H1 (cell line): ENCODE measurements around the gene GLRX5. TPM values are rescaled to one million over a fixed set of nuclear protein-coding genes. Genes with fewer than 3 reads are reported as not detected.
A peak's percentile ranks its signal among the peaks of the same experiment; 100 is the strongest.

Source experiments
- CTCF ChIA-PET: fragments of 300-600 bp; sonication (Branson Sonifier 250); formaldehyde crosslinking; loops from one replicate; lab custom pipeline; 2021; ENCODE audit not compliant: partially characterized antibody; lab: Charles Lee
- POLR2A ChIA-PET: fragments of 300-600 bp; sonication (Branson Sonifier 250); formaldehyde crosslinking; loops from one replicate; lab custom pipeline; 2021; ENCODE audit warnings: inconsistent platforms; ENCODE audit not compliant: partially characterized antibody; lab: Charles Lee
- DNase-seq, 2 experiments: peaks; one replicate each; pipeline versions ENCODE4 v3.0.0 to v3.0.0-alpha.2; 2010 to 2022; ENCODE audit warnings: low spot score in 2 of 2, low read depth in 1 of 2, mixed read lengths in 1 of 2
- FAIRE-seq: peaks from 2 replicates; lab custom pipeline; 2011; peaks lifted over from hg19 to GRCh38; lab: Jason Lieb, UNC
- H2AFZ ChIP-seq: 2 replicates; pipeline ENCODE4 v1.8.1; 2012; ENCODE audit warnings: low read length, inconsistent platforms
- H2AK5ac ChIP-seq: 2 replicates; pipeline ENCODE4 v1.6.1; 2013; ENCODE audit warnings: low read depth, low read length
- H2BK120ac ChIP-seq: replicated peaks from 2 replicates; pipeline ENCODE3; 2013; ENCODE audit warnings: low read depth, low read length, inconsistent platforms
- H2BK12ac ChIP-seq: 2 replicates; pipeline ENCODE4 v1.6.1; 2013; ENCODE audit warnings: low read depth, low read length
- H2BK15ac ChIP-seq: 2 replicates; pipeline ENCODE4 v1.6.1; 2013; ENCODE audit warnings: low read length
- H2BK20ac ChIP-seq: 2 replicates; pipeline ENCODE4 v1.6.1; 2013; ENCODE audit warnings: low read length
- H2BK5ac ChIP-seq: 2 replicates; pipeline ENCODE4 v1.6.1; 2013; ENCODE audit warnings: low read depth, low read length
- H3K14ac ChIP-seq: 2 replicates; pipeline ENCODE4 v1.6.1; 2013; ENCODE audit warnings: inconsistent platforms; ENCODE audit not compliant: insufficient read length
- H3K18ac ChIP-seq: 2 replicates; pipeline ENCODE4 v1.6.1; 2013; ENCODE audit warnings: low read length; ENCODE audit errors: extremely low read depth
- H3K23ac ChIP-seq: 2 replicates; pipeline ENCODE4 v1.6.1; 2013; ENCODE audit warnings: inconsistent platforms; ENCODE audit not compliant: insufficient read length
- H3K23me2 ChIP-seq: 2 replicates; pipeline ENCODE4 v1.6.1; 2013; ENCODE audit warnings: low read depth, low read length
- H3K27ac ChIP-seq: 2 replicates; pipeline ENCODE4 v1.6.1; 2011; ENCODE audit warnings: low read depth, low read length, inconsistent platforms
- H3K27me3 ChIP-seq, 4 experiments: replicated peaks in 1 of 4; 1 replicate in 1 of 4; 2 replicates in 3 of 4; pipeline versions ENCODE4 v1.6.1 to v1.8.1; 2011 to 2013; ENCODE audit warnings: low read length in 3 of 4, mild to moderate bottlenecking in 3 of 4, inconsistent platforms in 2 of 4, mixed read lengths in 2 of 4, moderate library complexity in 1 of 4; ENCODE audit not compliant: control insufficient read depth in 3 of 4, insufficient read depth in 3 of 4; ENCODE audit errors: extremely low read depth in 1 of 4
- H3K36me3 ChIP-seq, 4 experiments: 2 replicates each; pipeline versions ENCODE4 v1.6.1 to v1.8.1; 2011 to 2013; ENCODE audit warnings: mild to moderate bottlenecking in 4 of 4, low read length in 3 of 4, moderate library complexity in 2 of 4, control low read depth in 1 of 4, inconsistent platforms in 1 of 4; ENCODE audit not compliant: insufficient read depth in 4 of 4, control insufficient read depth in 2 of 4
- H3K4ac ChIP-seq: replicated peaks from 2 replicates; pipeline ENCODE3; 2013; ENCODE audit warnings: low read length, low read depth, mixed read lengths, inconsistent platforms; ENCODE audit not compliant: insufficient read length
- H3K4me1 ChIP-seq, 4 experiments: replicated peaks in 1 of 4; 1 replicate in 1 of 4; 2 replicates in 3 of 4; pipeline versions ENCODE4 v1.6.1 to v1.8.1; 2011 to 2013; ENCODE audit warnings: low read length in 3 of 4, inconsistent platforms in 2 of 4, mixed read lengths in 1 of 4; ENCODE audit not compliant: insufficient read depth in 4 of 4, control insufficient read depth in 3 of 4
- H3K4me2 ChIP-seq, 2 experiments: 2 replicates each; pipeline versions ENCODE4 v1.6.1 to v1.8.1; 2011 to 2013; ENCODE audit warnings: low read depth in 2 of 2, low read length in 2 of 2, control low read depth in 1 of 2, inconsistent platforms in 1 of 2, mild to moderate bottlenecking in 1 of 2; ENCODE audit not compliant: insufficient read depth in 1 of 2
- H3K4me3 ChIP-seq, 4 experiments: fragments of 200-600, 300-600 bp in 1 of 4; sonication (generic), shearing (Covaris generic), sonication (Bioruptor Twin) in 1 of 4; 2 replicates each; pipeline versions ENCODE4 v1.5.1 to v1.8.1; 2011 to 2016; ENCODE audit warnings: low read length in 4 of 4, low read depth in 3 of 4, control low read depth in 2 of 4, inconsistent platforms in 2 of 4, mild to moderate bottlenecking in 2 of 4, mixed read lengths in 1 of 4, moderate library complexity in 1 of 4; ENCODE audit not compliant: insufficient read depth in 2 of 4; ENCODE audit errors: extremely low read depth in 1 of 4
- H3K56ac ChIP-seq: replicated peaks from 2 replicates; pipeline ENCODE3; 2013; ENCODE audit warnings: low read depth, mild to moderate bottlenecking, mixed read lengths, low read length, inconsistent platforms; ENCODE audit not compliant: insufficient read length
- H3K79me1 ChIP-seq: 2 replicates; pipeline ENCODE4 v1.6.1; 2013; ENCODE audit warnings: low read depth, low read length, control low read depth
- H3K79me2 ChIP-seq, 2 experiments: 2 replicates each; pipeline versions ENCODE4 v1.6.1 to v1.8.1; 2012 to 2013; ENCODE audit warnings: low read length in 2 of 2, mild to moderate bottlenecking in 2 of 2, inconsistent platforms in 1 of 2; ENCODE audit not compliant: insufficient read depth in 2 of 2, control insufficient read depth in 1 of 2
- H3K9ac ChIP-seq, 4 experiments: replicated peaks in 1 of 4; 1 replicate in 1 of 4; 2 replicates in 3 of 4; pipeline versions ENCODE4 v1.6.1 to v1.8.1; 2011 to 2013; ENCODE audit warnings: low read depth in 3 of 4, low read length in 3 of 4, control low read depth in 2 of 4, mild to moderate bottlenecking in 2 of 4, moderate library complexity in 2 of 4, inconsistent platforms in 1 of 4; ENCODE audit errors: extremely low read depth in 1 of 4
- H3K9me3 ChIP-seq, 2 experiments: 2 replicates each; pipeline versions ENCODE4 v1.6.1 to v1.8.1; 2012 to 2013; ENCODE audit warnings: mild to moderate bottlenecking in 2 of 2, moderate library complexity in 2 of 2, control low read depth in 1 of 2, inconsistent platforms in 1 of 2, low read depth in 1 of 2, low read length in 1 of 2, mixed read lengths in 1 of 2; ENCODE audit not compliant: insufficient read depth in 2 of 2
- H4K20me1 ChIP-seq, 2 experiments: replicated peaks in 1 of 2; 2 replicates each; pipeline versions ENCODE3 to v1.8.1; 2011 to 2013; ENCODE audit warnings: inconsistent platforms in 2 of 2, low read length in 2 of 2, mild to moderate bottlenecking in 1 of 2; ENCODE audit not compliant: insufficient read depth in 2 of 2, control insufficient read depth in 1 of 2
- H4K5ac ChIP-seq: 2 replicates; pipeline ENCODE4 v1.6.1; 2013; ENCODE audit warnings: low read length, low read depth, mixed read lengths, inconsistent platforms; ENCODE audit not compliant: insufficient read length
- H4K8ac ChIP-seq: 2 replicates; pipeline ENCODE4 v1.8.0; 2013; ENCODE audit warnings: mild to moderate bottlenecking, moderate library complexity, low read length, inconsistent platforms; ENCODE audit not compliant: insufficient read depth; ENCODE audit errors: extremely low read depth
- H4K91ac ChIP-seq: replicated peaks from 2 replicates; pipeline ENCODE3; 2013; ENCODE audit warnings: low read length, mixed read lengths, inconsistent platforms; ENCODE audit not compliant: insufficient read length
- CTCF ChIP-seq, 3 experiments: IDR thresholded peaks; 1 replicate in 2 of 3; 2 replicates in 1 of 3; pipeline versions ENCODE4 v1.5.1 to v1.6.1; 2011; ENCODE audit warnings: low read length in 3 of 3, mild to moderate bottlenecking in 3 of 3, inconsistent platforms in 2 of 3, low read depth in 1 of 3, moderate library complexity in 1 of 3; ENCODE audit not compliant: insufficient read depth in 1 of 3; ENCODE audit errors: control extremely low read depth in 1 of 3
- RAD21 ChIP-seq, 2 experiments: IDR thresholded peaks in 1 of 2; conservative IDR thresholded peaks in 1 of 2; 2 replicates each; pipeline ENCODE4 v1.6.1; 2011; ENCODE audit warnings: low read depth in 2 of 2, low read length in 2 of 2, improper control_type of control experiment in 1 of 2, inconsistent platforms in 1 of 2, mild to moderate bottlenecking in 1 of 2, moderate library complexity in 1 of 2
- WGBS, 2 experiments: shearing (Covaris generic) in 1 of 2; methylation state at CpG; one replicate each; pipeline versions ENCODE4 v1.1.6 to v1.1.7; 2013 to 2015; ENCODE audit warnings: low lambda C conversion rate in 2 of 2, mixed read lengths in 2 of 2, inconsistent platforms in 1 of 2, low coverage in 1 of 2, missing lambda C conversion rate in 1 of 2; ENCODE audit not compliant: insufficient replicate concordance in 2 of 2, insufficient coverage in 1 of 2, insufficient read length in 1 of 2; ENCODE audit errors: extremely low coverage in 1 of 2, missing lambda C conversion rate in 1 of 2; 5-methylcytosine and 5-hydroxymethylcytosine counted together
- polyA plus RNA-seq, 7 experiments: library from polyadenylated mRNA; depleted of rRNA in 3 of 7; stranded (reverse) in 5 of 7; unstranded in 2 of 7; fragments of >200 nt in 5 of 7; fragments of 200-250 nt in 2 of 7; gene quantifications; 1 replicate in 5 of 7; 2 replicates in 1 of 7; 4 replicates in 1 of 7; pipeline versions ENCODE4 v1.2.1 to v1.2.3, GENCODE V29; 2011 to 2013; ENCODE audit warnings: missing spikeins in 2 of 7, mixed read lengths in 2 of 7
- total RNA-seq: library from RNA; stranded (reverse); fragmentation: NEBNext Ultra II Directional; extraction: Animal tissue kit (Norgen Biotek cat#: 25700); gene quantifications from 2 replicates; pipeline ENCODE4 v1.2.1, GENCODE V29; 2021
- TF ChIP-seq, protein P1 (sequence below): IDR thresholded peaks from 2 replicates; pipeline ENCODE4 v1.6.1; 2011; ENCODE audit warnings: low read depth, mild to moderate bottlenecking, low read length; ENCODE audit not compliant: insufficient read depth

The GLRX5 gene
- total and polyA plus RNA-seq, 2 of the 8 experiments (the other 6 are each of a cell fraction or from before 2014, with no cell fraction given) = 70.1 to 88.8 TPM

DNA sequence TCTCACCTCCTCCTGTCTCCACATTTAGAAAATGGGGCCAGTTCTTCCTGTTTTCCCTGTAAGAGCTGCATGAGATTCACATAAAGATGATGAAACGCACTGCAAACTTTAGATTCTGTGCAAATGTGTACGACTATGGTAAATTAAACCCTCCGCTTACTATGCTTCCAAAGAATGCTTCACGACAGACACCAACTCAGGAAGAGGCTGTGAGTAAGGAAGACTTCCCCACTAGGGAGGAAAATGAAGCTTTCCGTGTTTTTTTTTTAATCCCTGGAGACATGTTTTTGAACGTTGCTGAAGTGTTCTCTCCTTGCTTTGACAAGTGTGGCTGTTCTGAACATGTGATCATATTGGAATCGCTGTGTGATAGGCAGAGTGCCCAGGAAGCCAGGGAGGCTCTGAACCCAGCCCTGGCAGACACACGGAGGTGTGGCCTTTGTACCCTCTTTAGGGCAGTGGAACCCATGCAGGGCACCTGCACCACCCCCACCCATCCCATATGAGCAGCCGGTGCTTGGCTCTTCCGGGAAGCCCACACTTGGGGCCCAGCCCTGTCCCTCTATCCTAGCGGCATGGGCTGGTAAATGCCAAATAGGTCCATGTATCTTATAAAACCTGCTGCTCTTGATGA lies 10.9 kb upstream of the GLRX5 start:
- no peaks in the 10 kb centered on the region for H3K23me2 ChIP-seq
- H4K5ac ChIP-seq = no peak overlapping the region
- no peak overlapping the region for H3K4ac ChIP-seq
- no peak overlapping the region for H2BK20ac ChIP-seq
- no peaks in the 10 kb centered on the region for H3K9me3 ChIP-seq
- no peak overlapping the region for H2BK5ac ChIP-seq
- no peak overlapping the region for H2AFZ ChIP-seq
- peaks cover 0 to 2% of the 10 kb centered on the region in 2 experiments; a peak in 2 of 4 replicates for H3K79me2 ChIP-seq
- H2BK120ac ChIP-seq = no peak overlapping the region
- peaks cover 0 to 9% (median 0%) of the 10 kb centered on the region in 4 experiments; a peak in 2 of 7 replicates for H3K4me1 ChIP-seq
- H3K4me3 ChIP-seq = no peak overlapping the region
- no peak overlapping the region for H4K8ac ChIP-seq
- no peak overlapping the region for H3K14ac ChIP-seq
- H4K20me1 ChIP-seq = no peaks in the 10 kb centered on the region
- H3K18ac ChIP-seq = no peak overlapping the region
- CTCF ChIA-PET = interaction anchor here (0.5 to 3.2 kb wide), 15 partner anchors 9 to 932 kb away, joined by 3 to 24 read pairs (median 4); no protein-coding TSS in a partner anchor
- H2BK12ac ChIP-seq = no peak overlapping the region
- H3K23ac ChIP-seq = no peak overlapping the region
- H3K27me3 ChIP-seq = no peaks in the 10 kb centered on the region; a peak in 2 of 7 replicates
- peak in 2 of 3 experiments; percentile 11 to 23; a peak in 1 of 4 replicates for TF ChIP-seq CTCF (IDR thresholded peaks at IDR 0.05; ENCODE audit: control extremely low read depth in 1 of 3, insufficient read depth in 1 of 3, low read depth in 1 of 3, low read length in 3 of 3)
- TF ChIP-seq, protein P1, sequence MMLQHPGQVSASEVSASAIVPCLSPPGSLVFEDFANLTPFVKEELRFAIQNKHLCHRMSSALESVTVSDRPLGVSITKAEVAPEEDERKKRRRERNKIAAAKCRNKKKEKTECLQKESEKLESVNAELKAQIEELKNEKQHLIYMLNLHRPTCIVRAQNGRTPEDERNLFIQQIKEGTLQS = no peak
- TF ChIP-seq RAD21 (IDR thresholded peaks at IDR 0.05 in 1 of 2, conservative IDR thresholded peaks at IDR 0.05 in 1 of 2; ENCODE audit: low read depth in 2 of 2, low read length in 2 of 2) = peak in 1 of 2 experiments; percentile 2; a peak in 1 of 4 replicates
- H3K36me3 ChIP-seq = no peaks in the 10 kb centered on the region
- no peak overlapping the region for H3K56ac ChIP-seq
- POLR2A ChIA-PET = no interaction called here
- H3K9ac ChIP-seq = no peak overlapping the region
- H3K4me2 ChIP-seq = no peak overlapping the region
- no peak for FAIRE-seq
- H4K91ac ChIP-seq = no peak overlapping the region
- H3K27ac ChIP-seq = no peak overlapping the region
- H3K79me1 ChIP-seq = no peaks in the 10 kb centered on the region
- H2BK15ac ChIP-seq = no peak overlapping the region
- WGBS, 2 experiments = 88% methylated on average over 11 of the region's 11 CpGs; no CpG with 5 or more reads in 1 of the 2 experiments
- no peak for DNase-seq
- no peak overlapping the region for H2AK5ac ChIP-seq
